Stimulated activated CD4-positive, alpha-beta T cell treated with anti-CD3 and anti-CD28 coated beads, Interleukin-4, amount 100 ng/mL, for 4 hours (primary cell): ENCODE results near the gene NUCB1.
"Not testable (repeated sequence)": the region's sequence is repeated elsewhere in the genome, so short reads cannot be mapped to it uniquely, and the experiment has no call there.

ENCODE experiments used
- DNase-seq, 2 experiments: peaks; one replicate each; pipeline ENCODE4 v3.0.0-alpha.2; 2020

The NUCB1 gene

GRCh38 chr19:48899781-48900476 lies at the start of gene NUCB1:
TSS of gene NUCB1 (plus strand) at chr19:48900312. CDS start at chr19:48900797, 485 bp downstream.
- peak; percentile 98 to 99 for DNase-seq

- DNase-seq: no peak
These were observed 47.8 kb upstream of the NUCB1 start for GRCh38 chr19:48852292-48852691.

- no peak for DNase-seq
These were observed 46.6 kb upstream of the NUCB1 start for GRCh38 chr19:48853483-48853882.

- DNase-seq: no peak
These were observed 46.0 kb upstream of the NUCB1 start for GRCh38 chr19:48854103-48854502.

- no peak for DNase-seq
These were observed 43.2 kb upstream of the NUCB1 start for GRCh38 chr19:48856921-48857320.

- peak; percentile 76 to 81 for DNase-seq
These were observed 41.0 kb upstream of the NUCB1 start for GRCh38 chr19:48858984-48859710.

GRCh38 chr19:48859711-48860572 lies 40.2 kb upstream of the NUCB1 start:
- no peak for DNase-seq

GRCh38 chr19:48861313-48861712 lies 38.8 kb upstream of the NUCB1 start:
- no peak for DNase-seq

- DNase-seq: no peak
These were observed 37.3 kb upstream of the NUCB1 start for GRCh38 chr19:48862827-48863226.

GRCh38 chr19:48866692-48867091 lies 33.4 kb upstream of the NUCB1 start:
- no peak for DNase-seq

GRCh38 chr19:48867123-48867745 lies 32.9 kb upstream of the NUCB1 start:
- no peak for DNase-seq

- DNase-seq: no peak
These were observed 32.4 kb upstream of the NUCB1 start for GRCh38 chr19:48867746-48868113.

GRCh38 chr19:48868114-48868886 lies 31.8 kb upstream of the NUCB1 start, which contains the start of gene PLEKHA4:
TSS of gene PLEKHA4 (minus strand) at chr19:48868617. CDS start at chr19:48867620, 997 bp downstream.
- DNase-seq: no peak

- no peak for DNase-seq
These were observed 30.1 kb upstream of the NUCB1 start for GRCh38 chr19:48870048-48870447.

GRCh38 chr19:48871471-48872181 lies 28.5 kb upstream of the NUCB1 start:
- DNase-seq: not testable (repeated sequence)

GRCh38 chr19:48872182-48872883 lies 27.8 kb upstream of the NUCB1 start, which contains the start of gene PPP1R15A:
TSS of gene PPP1R15A (plus strand) at chr19:48872421. CDS start at chr19:48873234, 813 bp downstream.
- peak; percentile 98 for DNase-seq

GRCh38 chr19:48872884-48873475 lies 27.1 kb upstream of the NUCB1 start:
- DNase-seq: peak; percentile 58 to 75

- no peak for DNase-seq
These were observed 26.4 kb upstream of the NUCB1 start for GRCh38 chr19:48873476-48874302.
